Non-pigmented ciliary epithelial cell (primary cell): ENCODE measurements around the gene HTT.

Experiments used
- DNase-seq: peaks from one replicate; pipeline ENCODE4 v3.0.0-alpha.2; 2010; ENCODE audit warnings: low read depth

Gene HTT

GRCh38 chr4:3174371-3175338 is 100.2 kb downstream of the HTT start:
- DNase-seq: no peak

GRCh38 chr4:3176367-3177229 is 102.1 kb downstream of the HTT start:
- no peak for DNase-seq

GRCh38 chr4:3177426-3177825 is 102.9 kb downstream of the HTT start:
- no peak for DNase-seq

- no peak for DNase-seq
Observed at GRCh38 chr4:3177905-3178304, 103.4 kb downstream of the HTT start.

- no peak for DNase-seq
Observed at GRCh38 chr4:3178351-3178750, 103.9 kb downstream of the HTT start.

- DNase-seq: no peak
Observed at GRCh38 chr4:3179126-3179706, 104.7 kb downstream of the HTT start.

- DNase-seq: no peak
Observed at GRCh38 chr4:3183008-3183407, 108.5 kb downstream of the HTT start.

GRCh38 chr4:3184725-3185124 is 110.2 kb downstream of the HTT start:
- no peak for DNase-seq

GRCh38 chr4:3186609-3187008 is 112.1 kb downstream of the HTT start:
- DNase-seq: no peak

GRCh38 chr4:3188118-3188517 is 113.6 kb downstream of the HTT start:
- DNase-seq: no peak

- DNase-seq: no peak
Observed at GRCh38 chr4:3189459-3189858, 115.0 kb downstream of the HTT start.

- no peak for DNase-seq
Observed at GRCh38 chr4:3190549-3190948, 116.1 kb downstream of the HTT start.

GRCh38 chr4:3192188-3192587 is 117.7 kb downstream of the HTT start:
- no peak for DNase-seq

- no peak for DNase-seq
Observed at GRCh38 chr4:3192827-3193226, 118.3 kb downstream of the HTT start.

GRCh38 chr4:3193531-3194203 is 119.2 kb downstream of the HTT start:
- DNase-seq: no peak

- no peak for DNase-seq
Observed at GRCh38 chr4:3196670-3197359, 122.3 kb downstream of the HTT start.

- no peak for DNase-seq
Observed at GRCh38 chr4:3197366-3198105, 123.1 kb downstream of the HTT start.

- no peak for DNase-seq
Observed at GRCh38 chr4:3198906-3199305, 124.4 kb downstream of the HTT start.

- no peak for DNase-seq
Observed at GRCh38 chr4:3199653-3200422, 125.4 kb downstream of the HTT start.
